ENCODE data around the gene GPAM.

DNA sequence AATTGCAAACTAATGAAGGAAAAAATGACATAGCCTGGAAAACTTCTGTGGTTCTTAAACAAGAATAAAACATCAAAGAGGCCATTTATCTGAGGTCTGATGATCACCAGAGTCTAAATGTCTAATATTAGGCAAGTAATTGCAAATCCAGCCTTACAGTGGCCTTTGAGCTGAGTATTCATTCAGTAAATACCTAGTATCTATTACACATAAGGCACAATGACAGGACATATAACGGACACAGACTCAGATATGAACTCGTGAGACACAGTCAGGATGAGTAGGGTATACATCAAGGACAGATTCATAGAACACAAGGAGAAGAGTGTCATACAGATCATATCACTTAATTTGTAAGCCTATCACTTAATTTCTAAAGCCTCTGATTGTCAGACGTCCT is 16.8 kb downstream of the GPAM start:
- TF ChIP-seq CTCF (IDR thresholded peaks at IDR 0.05) = no peak
- no peak for TF ChIP-seq EZH2 (IDR thresholded peaks at IDR 0.05; ENCODE audit: borderline replicate concordance, insufficient read depth, low read depth, low read length, poor library complexity, severe bottlenecking)
